ENCODE measurements around the gene UCP1. TPM values are rescaled to one million over a fixed set of nuclear protein-coding genes. Genes with fewer than 3 reads are reported as not detected.

Gene UCP1
- total and polyA plus RNA-seq, 12 donors: 0.20 to 4.3 (median 0.30) TPM; not detected in 7

DNA sequence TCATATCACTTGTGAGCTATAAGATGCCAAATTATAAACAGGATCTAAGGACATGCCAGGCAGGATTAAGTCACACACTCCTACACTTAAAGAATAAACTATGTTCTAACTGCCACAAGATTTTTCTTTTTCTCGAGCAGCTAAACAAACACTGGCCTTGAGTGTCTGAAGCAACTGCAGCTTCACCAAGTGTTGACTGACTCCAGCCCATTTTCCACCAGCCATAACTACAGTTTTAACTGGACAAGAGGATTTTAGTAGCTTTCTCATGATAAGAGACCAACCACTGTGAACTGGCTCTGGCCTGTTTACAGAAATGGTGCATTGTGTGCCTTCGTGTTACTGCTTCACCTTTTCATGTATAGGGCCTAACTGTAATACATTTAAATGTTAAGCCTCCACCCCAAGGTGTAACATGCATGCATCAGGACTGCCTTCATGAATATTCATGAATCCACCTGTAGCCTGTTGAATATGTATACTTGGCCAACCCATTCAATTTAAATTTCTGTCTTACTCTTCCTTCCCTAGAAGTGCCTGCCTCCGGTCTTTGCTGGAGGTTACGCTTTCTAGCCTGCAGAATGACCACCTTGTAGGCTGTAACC is 10.8 kb downstream of the UCP1 start:
- no peak for ATAC-seq
- Histone ChIP-seq H3K36me3 (peaks cover 0 to 11% (median 0%) of the 10 kb centered on the region in 9 donors), H3K9me3 (no peaks in the 10 kb centered on the region), H3K27ac (no peak overlapping the region), H3K4me1 (no peaks in the 10 kb centered on the region), H3K27me3 (peaks cover 0 to 2% (median 0%) of the 10 kb centered on the region in 7 donors), H3K4me3 (no peak overlapping the region)
- TF ChIP-seq CTCF (IDR thresholded peaks at IDR 0.05): no peak
- intact Hi-C loops (cut with DNase I): no loop called here
- WGBS, 2 donors: 74 to 93% methylated on average over 4 of the region's 4 CpGs
- no peak for DNase-seq

- ATAC-seq (no peak), DNase-seq (no peak)
- Histone ChIP-seq H3K4me1 (no peaks in the 10 kb centered on the region), H3K36me3 (peaks cover 0 to 25% (median 9%) of the 10 kb centered on the region in 9 donors), H3K9me3 (no peaks in the 10 kb centered on the region), H3K4me3 (no peak overlapping the region), H3K27ac (no peak overlapping the region), H3K27me3 (peaks cover 0 to 2% (median 0%) of the 10 kb centered on the region in 7 donors)
- WGBS, 2 donors: 90 to 92% methylated on average over 6 of the region's 6 CpGs
- no peak for TF ChIP-seq CTCF (IDR thresholded peaks at IDR 0.05)
- intact Hi-C loops (cut with DNase I): no loop called here
Observed at GRCh38 chr4:140556372-140557085, 12.2 kb downstream of the UCP1 start.

- Histone ChIP-seq H3K9me3 (no peaks in the 10 kb centered on the region), H3K4me3 (no peak overlapping the region), H3K36me3 (peaks cover 0 to 79% (median 25%) of the 10 kb centered on the region in 9 donors), H3K4me1 (peaks cover 0 to 13% (median 0%) of the 10 kb centered on the region in 9 donors), H3K27me3 (no peaks in the 10 kb centered on the region), H3K27ac (no peak overlapping the region)
- TF ChIP-seq CTCF (IDR thresholded peaks at IDR 0.05): no peak
- 90 to 91% methylated on average over 4 of the region's 4 CpGs for WGBS, 2 donors
- intact Hi-C loops (cut with DNase I): no loop called here
- ATAC-seq: no peak
- no peak for DNase-seq
Observed at GRCh38 chr4:140533951-140534480, 34.7 kb downstream of the UCP1 start.

DNA sequence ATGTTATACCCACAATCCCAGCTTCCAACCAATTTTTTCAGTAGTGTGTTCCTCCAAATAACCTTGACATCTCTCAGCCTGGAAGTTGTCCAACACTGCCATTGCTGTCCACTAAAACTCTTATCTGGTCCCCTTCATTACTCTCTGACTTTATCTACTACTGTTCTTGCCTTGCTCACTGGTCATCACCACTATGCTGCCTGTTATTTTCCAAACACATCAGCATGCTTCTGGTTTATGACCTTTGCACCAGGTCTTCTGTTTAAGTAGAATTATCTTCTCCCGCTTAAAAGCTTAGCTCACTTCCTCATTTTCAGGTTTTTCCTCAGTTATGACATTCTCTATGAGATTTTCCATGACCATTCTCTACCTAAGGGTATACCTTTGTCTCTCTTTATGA is 39.3 kb downstream of the UCP1 start:
- TF ChIP-seq CTCF (IDR thresholded peaks at IDR 0.05): no peak
- ATAC-seq (peak in 7 of 8 donors; percentile 53 to 92 (median 84)), DNase-seq (peak in 1 of 2 donors; percentile 44)
- 30 to 47% methylated on average over 1 of the region's 1 CpG for WGBS, 2 donors
- Histone ChIP-seq H3K27ac (peak overlapping the region in 9 of 10 donors; percentile 13 to 77 (median 62)), H3K9me3 (peaks cover 0 to 6% (median 0%) of the 10 kb centered on the region in 11 donors), H3K36me3 (peaks cover 0 to 61% (median 12%) of the 10 kb centered on the region in 9 donors), H3K4me1 (peaks cover 0 to 39% (median 13%) of the 10 kb centered on the region in 9 donors), H3K4me3 (no peak overlapping the region), H3K27me3 (no peaks in the 10 kb centered on the region)
- intact Hi-C loops (cut with DNase I): loop anchor here in 7 of 10 donors (5.0 to 10.0 kb wide), 10 partner anchors 75 to 325 kb away; partner anchors contain the start of genes CLGN (in 3 of the 7), SCOC (in 3 of the 7) and TBC1D9 (in 2 of the 7)

All from heart right ventricle (tissue), 16 donors.